ENCODE data around the gene DHH.
"Not testable (repeated sequence)": the region's sequence is repeated elsewhere in the genome, so short reads cannot be mapped to it uniquely, and the experiment has no call there.

Gene DHH

DNA sequence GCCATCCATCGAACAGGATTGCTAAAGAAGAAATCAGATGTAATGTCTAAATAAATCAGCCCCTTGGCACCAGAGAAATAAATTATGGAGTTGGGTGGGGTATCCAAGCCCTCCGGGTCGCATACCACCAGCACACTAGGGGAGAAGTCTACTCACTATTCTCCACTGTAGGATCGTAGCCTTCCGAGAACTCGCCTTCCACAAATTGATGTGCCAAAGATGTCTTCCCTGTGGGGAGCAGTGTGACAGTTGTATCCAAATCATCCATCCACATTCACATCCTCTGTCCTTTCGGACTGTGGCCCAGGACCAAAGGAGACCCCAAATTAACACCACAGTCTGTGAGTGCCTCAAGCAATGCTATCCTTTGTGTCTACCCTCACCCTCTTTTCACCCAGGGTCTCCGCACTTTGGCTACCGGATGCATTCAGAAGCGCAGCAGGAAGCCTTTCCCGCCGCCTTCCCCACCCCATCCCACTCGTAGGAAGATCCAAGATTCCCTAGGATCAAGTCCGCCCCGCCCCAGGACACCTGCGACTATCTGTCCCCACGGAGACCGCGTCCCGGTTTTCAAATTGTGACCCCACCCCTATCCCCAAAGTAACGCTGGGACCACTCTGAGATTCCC is 25.6 kb downstream of the DHH start:
- Histone ChIP-seq H3K4me1 (ENCODE audit: control insufficient read depth, insufficient read depth, low read length) (peaks cover 11% of the 10 kb centered on the region), H3K27me3 (ENCODE audit: control insufficient read depth in 1 of 2, insufficient read depth in 2 of 2, low read length in 2 of 2) (no peaks in the 10 kb centered on the region), H3K9me3 (ENCODE audit: control insufficient read depth in 2 of 2, low read length in 2 of 2) (no peaks in the 10 kb centered on the region), H3K4me3 (ENCODE audit: low read length in 2 of 2) (peak overlapping the region; percentile 88 to 89), H3K27ac (ENCODE audit: low read length) (no peak overlapping the region), H3K9ac (ENCODE audit: low read length in 2 of 2) (peak overlapping the region; percentile 50 to 58), H3K36me3 (ENCODE audit: control insufficient read depth in 2 of 2, insufficient read depth in 2 of 2, low read length in 2 of 2) (no peaks in the 10 kb centered on the region)

DNA sequence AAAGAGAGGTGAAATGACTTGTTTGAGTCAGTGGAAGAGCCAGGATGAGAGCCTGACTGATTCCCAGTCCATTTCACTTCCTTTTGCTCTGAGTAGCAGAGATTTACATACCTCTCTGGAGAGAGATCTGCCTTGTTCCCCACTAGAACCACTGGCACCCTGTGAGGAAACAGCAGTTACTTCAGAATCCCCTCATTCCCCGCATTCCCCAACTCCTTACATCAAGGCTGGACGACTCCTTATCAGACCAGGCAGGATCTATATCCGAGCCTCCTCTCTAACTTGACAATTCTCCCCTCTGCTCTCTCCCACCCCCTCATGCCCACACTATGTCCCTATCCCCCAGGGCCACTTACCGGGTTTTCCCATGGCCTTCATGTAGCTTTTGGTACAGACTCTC is 28.5 kb downstream of the DHH start:
- H3K9me3 ChIP-seq (ENCODE audit: control insufficient read depth in 2 of 2, low read length in 2 of 2): no peaks in the 10 kb centered on the region
- H3K4me1 ChIP-seq (ENCODE audit: control insufficient read depth, insufficient read depth, low read length): peaks cover 14% of the 10 kb centered on the region
- no peaks in the 10 kb centered on the region for H3K27me3 ChIP-seq (ENCODE audit: control insufficient read depth in 1 of 2, insufficient read depth in 2 of 2, low read length in 2 of 2)
- H3K27ac ChIP-seq (ENCODE audit: low read length): no peak overlapping the region
- H3K36me3 ChIP-seq (ENCODE audit: control insufficient read depth in 2 of 2, insufficient read depth in 2 of 2, low read length in 2 of 2): no peaks in the 10 kb centered on the region
- H3K9ac ChIP-seq (ENCODE audit: low read length in 2 of 2): no peak overlapping the region
- H3K4me3 ChIP-seq (ENCODE audit: low read length in 2 of 2): no peak overlapping the region

DNA sequence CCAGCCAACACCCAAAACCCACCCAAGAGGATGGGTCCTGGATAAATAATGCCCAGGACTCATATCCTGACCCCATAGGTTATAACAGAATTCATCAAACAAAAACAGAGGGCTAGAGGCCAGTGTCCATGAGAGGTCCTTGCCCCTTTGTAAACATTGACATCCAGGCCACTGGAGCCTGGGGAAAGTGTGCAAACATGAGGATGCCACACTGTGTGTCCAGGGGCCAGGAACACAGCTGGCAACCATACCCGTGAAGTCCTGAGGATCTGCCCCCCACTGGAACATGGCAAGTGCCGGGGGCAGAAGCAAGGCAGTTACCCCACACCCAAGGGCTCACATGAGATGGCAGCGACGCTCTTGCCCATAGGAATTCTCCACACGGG is 29.8 kb downstream of the DHH start:
- Histone ChIP-seq H3K4me3 (ENCODE audit: low read length in 2 of 2) (no peak overlapping the region), H3K9ac (ENCODE audit: low read length in 2 of 2) (no peak overlapping the region), H3K27ac (ENCODE audit: low read length) (no peak overlapping the region), H3K4me1 (ENCODE audit: control insufficient read depth, insufficient read depth, low read length) (peaks cover 14% of the 10 kb centered on the region), H3K9me3 (ENCODE audit: control insufficient read depth in 2 of 2, low read length in 2 of 2) (no peaks in the 10 kb centered on the region), H3K27me3 (ENCODE audit: control insufficient read depth in 1 of 2, insufficient read depth in 2 of 2, low read length in 2 of 2) (no peaks in the 10 kb centered on the region), H3K36me3 (ENCODE audit: control insufficient read depth in 2 of 2, insufficient read depth in 2 of 2, low read length in 2 of 2) (no peaks in the 10 kb centered on the region)

DNA sequence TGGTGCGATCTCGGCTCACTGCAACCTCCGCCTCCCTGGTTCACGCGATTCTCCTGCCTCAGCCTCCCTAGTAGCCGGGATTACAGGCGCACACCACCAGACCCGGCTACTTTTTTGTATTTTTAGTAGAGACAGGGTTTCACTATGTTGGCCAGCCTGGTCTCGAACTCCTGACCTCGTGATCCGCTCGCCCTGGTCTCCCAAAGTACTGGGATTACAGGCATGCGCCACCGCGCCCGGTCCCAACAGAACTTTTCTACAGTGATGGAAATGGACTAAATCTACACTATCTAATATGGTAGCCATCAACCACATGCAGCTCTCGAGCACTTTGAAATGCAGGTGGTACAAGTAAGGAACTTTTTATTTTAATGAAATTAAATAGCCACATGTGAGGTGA is 32.7 kb downstream of the DHH start:
- H3K36me3 ChIP-seq (ENCODE audit: control insufficient read depth in 2 of 2, insufficient read depth in 2 of 2, low read length in 2 of 2); H3K4me3 ChIP-seq (ENCODE audit: low read length in 2 of 2); H3K27me3 ChIP-seq (ENCODE audit: control insufficient read depth in 1 of 2, insufficient read depth in 2 of 2, low read length in 2 of 2); H3K9ac ChIP-seq (ENCODE audit: low read length in 2 of 2); H3K9me3 ChIP-seq (ENCODE audit: control insufficient read depth in 2 of 2, low read length in 2 of 2); H3K27ac ChIP-seq (ENCODE audit: low read length): not testable (repeated sequence)
- H3K4me1 ChIP-seq (ENCODE audit: control insufficient read depth, insufficient read depth, low read length): peaks cover 31% of the 10 kb centered on the region

GRCh38 chr12:49061157-49061650 is 33.4 kb downstream of the DHH start:
- Histone ChIP-seq H3K9ac (ENCODE audit: low read length in 2 of 2) (peak overlapping the region; percentile 94 to 95), H3K27me3 (ENCODE audit: control insufficient read depth in 1 of 2, insufficient read depth in 2 of 2, low read length in 2 of 2) (no peaks in the 10 kb centered on the region), H3K4me1 (ENCODE audit: control insufficient read depth, insufficient read depth, low read length) (peaks cover 38% of the 10 kb centered on the region), H3K9me3 (ENCODE audit: control insufficient read depth in 2 of 2, low read length in 2 of 2) (no peaks in the 10 kb centered on the region), H3K4me3 (ENCODE audit: low read length in 2 of 2) (peak overlapping the region; percentile 89 to 91), H3K27ac (ENCODE audit: low read length) (peak overlapping the region; percentile 95), H3K36me3 (ENCODE audit: control insufficient read depth in 2 of 2, insufficient read depth in 2 of 2, low read length in 2 of 2) (no peaks in the 10 kb centered on the region)

- H3K4me1 ChIP-seq (ENCODE audit: control insufficient read depth, insufficient read depth, low read length): peaks cover 45% of the 10 kb centered on the region
- H3K27ac ChIP-seq (ENCODE audit: low read length): peak within 1 kb of the TSS; percentile 95
- H3K27me3 ChIP-seq (ENCODE audit: control insufficient read depth in 1 of 2, insufficient read depth in 2 of 2, low read length in 2 of 2): no peaks in the 10 kb centered on the region
- no peaks in the 10 kb centered on the region for H3K9me3 ChIP-seq (ENCODE audit: control insufficient read depth in 2 of 2, low read length in 2 of 2)
- peak within 1 kb of the TSS; percentile 89 to 91 for H3K4me3 ChIP-seq (ENCODE audit: low read length in 2 of 2)
- H3K36me3 ChIP-seq (ENCODE audit: control insufficient read depth in 2 of 2, insufficient read depth in 2 of 2, low read length in 2 of 2): peaks cover 0 to 2% of the 10 kb centered on the region in 2 donors
- H3K9ac ChIP-seq (ENCODE audit: low read length in 2 of 2): peak within 1 kb of the TSS; percentile 94 to 95
Measured at GRCh38 chr12:49060237-49061156, 34.1 kb downstream of the DHH start, which contains the start of gene KMT2D. Gene KMT2D, minus strand, starts transcription at chr12:49060794. Its CDS starts 5,470 bp downstream, at chr12:49055324.

- Histone ChIP-seq H3K36me3 (ENCODE audit: control insufficient read depth in 2 of 2, insufficient read depth in 2 of 2, low read length in 2 of 2) (peaks cover 6 to 8% of the 10 kb centered on the region in 2 donors), H3K9me3 (ENCODE audit: control insufficient read depth in 2 of 2, low read length in 2 of 2) (no peaks in the 10 kb centered on the region), H3K27ac (ENCODE audit: low read length) (peak overlapping the region; percentile 95), H3K27me3 (ENCODE audit: control insufficient read depth in 1 of 2, insufficient read depth in 2 of 2, low read length in 2 of 2) (no peaks in the 10 kb centered on the region), H3K9ac (ENCODE audit: low read length in 2 of 2) (peak overlapping the region; percentile 94 to 95), H3K4me1 (ENCODE audit: control insufficient read depth, insufficient read depth, low read length) (peaks cover 53% of the 10 kb centered on the region), H3K4me3 (ENCODE audit: low read length in 2 of 2) (peak overlapping the region; percentile 89 to 91)
Measured at GRCh38 chr12:49059299-49060171, 35.1 kb downstream of the DHH start.

DNA sequence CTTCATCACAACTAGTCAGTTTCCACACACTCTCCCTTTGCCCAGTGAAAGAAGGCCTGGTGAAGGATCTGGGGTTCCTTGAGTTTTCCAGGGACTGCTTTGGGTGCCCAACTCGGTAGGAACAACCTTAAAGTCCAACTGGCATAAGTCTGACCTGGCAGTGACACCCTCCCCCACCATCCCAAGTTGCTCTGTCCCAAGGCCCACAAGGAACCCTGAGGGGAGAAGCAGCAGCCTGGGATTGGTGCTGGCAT is 35.6 kb downstream of the DHH start:
- Histone ChIP-seq H3K27me3 (ENCODE audit: control insufficient read depth in 1 of 2, insufficient read depth in 2 of 2, low read length in 2 of 2) (no peaks in the 10 kb centered on the region), H3K9ac (ENCODE audit: low read length in 2 of 2) (peak overlapping the region; percentile 88 to 94), H3K27ac (ENCODE audit: low read length) (no peak overlapping the region)

GRCh38 chr12:49058366-49059044 is 36.1 kb downstream of the DHH start:
- Histone ChIP-seq H3K4me1 (ENCODE audit: control insufficient read depth, insufficient read depth, low read length) (peaks cover 55% of the 10 kb centered on the region), H3K9me3 (ENCODE audit: control insufficient read depth in 2 of 2, low read length in 2 of 2) (no peaks in the 10 kb centered on the region), H3K36me3 (ENCODE audit: control insufficient read depth in 2 of 2, insufficient read depth in 2 of 2, low read length in 2 of 2) (peaks cover 16 to 17% of the 10 kb centered on the region in 2 donors), H3K4me3 (ENCODE audit: low read length in 2 of 2) (peak overlapping the region; percentile 89 to 91), H3K27ac (ENCODE audit: low read length) (no peak overlapping the region), H3K27me3 (ENCODE audit: control insufficient read depth in 1 of 2, insufficient read depth in 2 of 2, low read length in 2 of 2) (no peaks in the 10 kb centered on the region), H3K9ac (ENCODE audit: low read length in 2 of 2) (peak overlapping the region; percentile 88 to 94)

More for the DNA sequence above, 35.6 kb downstream of the DHH start:
- Histone ChIP-seq H3K4me3 (ENCODE audit: low read length in 2 of 2) (peak overlapping the region; percentile 89 to 91), H3K4me1 (ENCODE audit: control insufficient read depth, insufficient read depth, low read length) (peaks cover 55% of the 10 kb centered on the region), H3K36me3 (ENCODE audit: control insufficient read depth in 2 of 2, insufficient read depth in 2 of 2, low read length in 2 of 2) (peaks cover 12 to 13% of the 10 kb centered on the region in 2 donors), H3K9me3 (ENCODE audit: control insufficient read depth in 2 of 2, low read length in 2 of 2) (no peaks in the 10 kb centered on the region)

DNA sequence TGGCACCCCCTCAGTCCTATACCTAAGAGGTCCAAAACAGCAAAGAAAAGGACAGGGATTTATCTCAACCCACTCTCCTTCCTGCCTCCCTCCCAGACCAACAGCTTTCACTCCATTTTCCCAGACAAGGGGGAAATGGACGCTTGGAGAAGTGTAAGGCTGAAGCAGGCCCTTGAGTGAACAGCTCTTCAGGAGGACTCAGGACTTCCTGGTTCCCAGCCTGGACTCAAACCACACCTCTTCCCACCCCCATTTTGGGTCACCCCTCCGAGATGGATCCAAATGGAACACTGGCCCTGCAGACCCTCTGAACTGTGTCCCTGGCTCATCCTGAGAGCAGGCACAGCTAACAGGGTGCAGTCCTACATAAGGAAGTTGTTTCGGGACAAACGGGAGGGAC is 36.7 kb downstream of the DHH start:
- Histone ChIP-seq H3K9me3 (ENCODE audit: control insufficient read depth in 2 of 2, low read length in 2 of 2) (no peaks in the 10 kb centered on the region), H3K4me1 (ENCODE audit: control insufficient read depth, insufficient read depth, low read length) (peaks cover 55% of the 10 kb centered on the region), H3K36me3 (ENCODE audit: control insufficient read depth in 2 of 2, insufficient read depth in 2 of 2, low read length in 2 of 2) (peaks cover 22 to 23% of the 10 kb centered on the region in 2 donors), H3K9ac (ENCODE audit: low read length in 2 of 2) (peak overlapping the region; percentile 88 to 94), H3K4me3 (ENCODE audit: low read length in 2 of 2) (peak overlapping the region; percentile 89 to 91), H3K27ac (ENCODE audit: low read length) (no peak overlapping the region), H3K27me3 (ENCODE audit: control insufficient read depth in 1 of 2, insufficient read depth in 2 of 2, low read length in 2 of 2) (no peaks in the 10 kb centered on the region)

Data from stomach smooth muscle (tissue), 2 donors.